Iris pigment epithelial cell (primary cell): ENCODE data around the gene GNA12.

Source experiments
- DNase-seq: peaks from one replicate; pipeline ENCODE4 v3.0.0-alpha.2; 2011; ENCODE audit warnings: low read depth

Gene GNA12

DNA sequence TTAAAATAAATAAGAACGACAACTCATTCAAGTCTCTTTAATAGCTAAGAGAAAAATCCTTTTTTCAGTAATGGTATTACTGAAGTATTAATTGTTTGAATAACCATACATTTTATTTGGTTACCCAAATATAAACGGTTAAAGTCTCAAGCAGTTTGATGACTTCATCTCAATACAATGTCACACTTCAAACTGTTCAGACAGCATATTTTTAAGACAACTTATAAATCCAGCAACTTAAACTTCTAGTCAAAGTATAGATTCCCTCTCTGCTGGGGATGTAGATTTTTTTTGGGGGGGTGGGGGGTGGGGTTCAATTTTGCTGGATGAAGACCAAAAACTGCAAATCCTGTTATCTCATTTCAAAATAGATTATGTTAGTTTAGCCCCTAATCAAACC is 42.0 kb downstream of the GNA12 start:
- peak; percentile 63 for DNase-seq

DNA sequence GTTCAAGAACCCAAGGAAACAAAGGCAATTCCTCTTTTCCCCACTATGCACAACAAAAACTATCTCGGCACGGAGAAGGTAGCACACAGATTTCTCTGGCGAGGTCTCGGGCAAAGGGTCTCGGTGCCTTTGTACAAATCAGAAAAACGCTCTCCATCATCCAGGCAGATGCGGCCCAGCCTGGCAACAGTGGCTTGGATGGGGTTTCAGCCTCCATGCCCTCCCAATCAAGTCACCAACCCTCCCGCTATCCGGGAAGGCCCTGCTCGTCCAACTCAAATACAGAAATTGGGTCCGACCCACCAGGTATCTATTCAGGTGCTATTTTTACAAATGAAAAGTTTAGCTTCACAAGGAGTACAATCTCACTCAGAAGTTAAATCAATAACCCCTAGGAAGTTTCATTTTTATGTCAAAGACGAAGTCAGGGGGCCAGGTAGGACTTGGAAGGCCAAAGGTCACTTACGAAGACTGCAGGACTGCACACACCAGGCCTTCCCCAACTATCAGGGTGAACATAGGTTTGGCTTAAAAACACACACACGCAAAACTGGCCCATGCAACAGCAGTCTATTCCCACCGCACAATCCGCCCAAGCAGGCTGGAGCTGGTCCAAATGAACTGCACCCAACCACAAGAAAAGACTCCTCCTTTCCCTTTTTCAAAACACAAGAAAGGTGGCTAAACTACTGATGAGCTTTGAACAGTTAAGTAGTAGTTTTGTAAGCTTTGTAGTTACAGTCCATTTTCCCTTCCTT is 43.0 kb downstream of the GNA12 start:
- DNase-seq, result peak; percentile 82

DNA sequence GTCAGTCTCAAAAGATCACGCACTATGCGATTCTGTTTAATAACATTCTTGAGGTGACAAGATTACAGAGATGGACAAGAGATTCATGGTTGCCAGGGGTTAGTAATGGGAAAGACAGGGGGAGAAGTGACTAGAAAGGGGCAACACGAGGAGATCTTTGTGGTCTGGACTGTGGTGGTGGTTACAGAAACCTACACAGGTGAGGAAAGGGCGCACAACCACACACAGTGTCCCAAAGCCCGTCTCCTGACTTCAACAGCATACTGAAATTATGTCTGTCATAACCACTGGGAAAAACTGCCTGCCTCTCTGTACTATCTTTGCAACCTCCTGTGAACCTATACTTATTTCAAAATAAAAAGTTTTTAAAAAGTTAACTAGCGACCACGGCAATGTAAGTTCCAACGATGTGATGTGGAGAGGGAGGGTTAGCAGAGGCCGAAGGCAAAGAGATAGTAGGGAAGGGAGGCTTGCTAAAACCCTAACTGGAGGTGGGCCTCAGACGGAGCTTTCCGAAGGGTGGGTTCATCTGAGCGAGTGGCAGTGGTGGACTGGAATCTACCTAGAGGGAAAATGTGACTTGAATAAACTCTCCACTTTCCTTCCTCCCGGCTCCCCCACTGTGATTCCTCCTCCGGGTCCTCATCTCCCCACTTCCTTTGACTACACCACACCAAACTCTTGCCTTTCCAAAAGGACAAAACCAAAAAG is 43.7 kb downstream of the GNA12 start:
- DNase-seq, result no peak

DNA sequence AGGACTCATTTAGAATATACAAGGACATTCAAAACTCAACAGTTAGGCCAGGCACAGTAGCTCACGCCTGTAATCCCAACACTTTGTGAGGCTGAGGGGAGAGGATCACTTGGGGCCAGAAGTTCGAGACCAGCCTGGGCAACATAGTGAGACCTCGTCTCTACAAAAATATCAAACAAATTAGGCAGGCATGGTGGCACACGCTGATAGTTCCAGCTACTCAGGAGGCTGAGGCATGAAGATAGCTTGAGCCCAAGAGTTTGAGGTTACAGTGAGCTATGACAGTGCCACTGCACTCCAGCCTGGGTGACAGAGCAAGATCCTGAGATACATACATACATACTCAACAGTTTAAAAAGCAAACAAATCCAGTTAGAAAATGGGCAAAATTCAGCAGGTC is 44.9 kb downstream of the GNA12 start:
- no peak for DNase-seq

DNA sequence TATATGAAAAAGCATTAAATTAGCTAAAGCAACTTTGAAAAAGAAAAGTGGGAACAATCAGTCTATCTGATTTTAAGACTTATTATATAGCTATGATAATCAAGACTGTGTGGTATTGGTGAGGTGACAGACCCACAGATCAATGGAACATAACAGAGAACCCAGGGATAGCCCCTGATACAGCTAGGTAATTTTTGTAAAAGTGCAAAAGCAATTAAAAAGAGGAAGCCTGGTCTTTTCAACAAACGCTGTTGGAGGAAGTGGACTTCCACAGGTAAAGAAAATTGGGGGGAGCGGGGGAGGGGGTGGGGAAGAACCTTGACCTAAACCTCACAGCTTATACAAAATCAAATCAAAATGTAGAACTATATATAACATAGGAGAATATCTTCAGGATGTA is 45.4 kb downstream of the GNA12 start:
- no peak for DNase-seq

DNA sequence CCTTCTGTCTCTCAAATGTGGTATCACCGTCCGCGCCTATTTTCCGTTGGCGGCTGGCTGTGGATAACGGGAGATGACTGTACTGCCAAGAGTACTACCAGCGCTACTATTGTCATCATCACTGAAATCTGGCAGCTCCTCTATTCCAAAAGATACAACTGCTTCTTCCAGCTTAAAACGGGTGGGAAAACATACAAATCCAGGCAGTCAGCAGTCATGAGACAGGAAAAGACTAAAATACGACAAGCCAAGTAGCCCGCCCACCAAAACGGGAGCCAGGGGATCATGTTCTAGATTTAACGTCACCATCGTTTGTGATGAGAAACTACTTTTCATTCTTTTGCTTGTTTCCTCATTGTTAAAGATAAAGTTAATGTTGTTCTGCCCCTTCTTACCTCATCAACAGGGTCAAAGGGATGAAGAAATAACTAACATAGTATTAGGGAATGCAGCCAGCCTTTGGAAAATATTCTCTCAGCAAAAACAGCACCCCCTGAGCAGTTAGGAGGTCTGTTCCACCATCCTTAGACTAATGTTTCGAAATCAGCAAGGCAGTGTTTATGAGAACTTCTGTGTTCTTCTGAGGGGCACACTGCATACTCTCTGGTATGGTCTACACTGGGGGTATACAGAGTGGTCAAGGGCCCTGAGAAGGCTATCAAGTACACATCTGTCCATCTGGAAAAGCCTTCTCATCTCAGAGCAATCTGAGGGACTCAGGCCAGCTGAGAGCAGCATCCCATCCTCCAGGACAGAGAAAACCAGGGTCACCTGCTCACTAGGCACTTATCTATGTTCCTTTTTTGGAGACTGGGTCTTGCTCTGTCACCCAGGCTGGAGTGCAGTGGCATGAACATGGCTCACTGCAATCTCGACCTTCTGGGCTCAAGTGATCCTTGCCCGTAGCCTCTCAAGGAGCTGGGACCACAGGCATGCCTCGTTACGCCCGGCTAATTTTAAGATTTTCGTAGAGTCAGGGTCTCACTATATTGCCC is 47.5 kb downstream of the GNA12 start:
- peak; percentile 85 for DNase-seq

DNA sequence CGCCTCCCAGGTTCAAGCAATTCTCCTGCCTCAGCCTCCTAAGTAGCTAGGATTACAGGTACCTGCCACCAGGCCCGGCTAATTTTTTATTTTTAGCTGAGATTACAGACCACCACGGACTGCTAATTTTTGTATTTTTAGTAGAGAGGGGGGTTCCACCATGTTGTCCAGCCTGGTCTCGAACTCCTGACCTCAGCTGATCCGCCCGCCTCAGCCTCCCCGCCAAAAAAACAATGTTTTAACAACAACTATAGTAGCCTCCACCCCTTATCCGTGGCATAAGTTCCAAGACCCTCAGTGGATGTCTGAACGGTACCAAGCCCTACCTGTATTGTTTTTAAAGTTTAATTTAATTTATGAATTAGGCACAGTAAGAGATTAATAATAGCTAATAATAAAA is 48.2 kb downstream of the GNA12 start:
- DNase-seq, result no peak

DNA sequence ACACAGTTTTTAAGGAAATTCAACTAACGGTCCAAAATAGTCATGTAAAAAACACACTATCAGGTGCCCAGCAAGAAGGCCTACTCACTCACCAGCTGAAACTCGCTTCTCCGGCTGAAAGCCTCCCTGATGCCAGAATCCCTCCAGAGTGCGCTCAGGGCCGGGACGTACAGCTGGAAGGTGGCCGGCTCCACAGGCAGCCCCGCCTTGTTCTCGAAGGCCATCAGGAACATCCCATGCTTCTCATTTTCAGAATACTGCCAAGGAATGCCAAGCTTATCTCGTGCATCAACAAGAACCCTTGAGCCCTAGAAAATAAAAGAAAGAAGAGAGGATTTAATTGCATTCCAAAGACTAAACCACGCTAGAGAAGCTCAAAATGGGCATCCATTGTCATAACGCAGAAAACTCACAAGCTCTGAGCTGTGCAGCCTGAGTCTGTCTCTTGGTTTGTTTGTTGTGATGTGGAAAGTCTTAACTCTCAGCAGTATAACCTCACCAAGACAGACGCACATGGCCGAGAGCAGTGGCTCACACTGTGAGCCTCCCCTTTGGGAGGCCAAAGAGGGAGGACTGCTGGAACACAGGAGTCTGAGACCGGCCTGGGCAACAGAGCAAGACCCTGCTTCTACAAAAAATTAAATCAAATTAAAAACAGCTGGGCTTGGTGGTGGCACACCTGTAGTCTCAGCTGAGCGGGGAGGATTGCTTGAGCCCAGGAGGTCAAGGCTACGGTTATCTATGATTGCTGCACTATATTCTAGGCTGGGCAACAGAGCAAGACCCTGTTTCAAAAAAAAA is 49.1 kb downstream of the GNA12 start:
- no peak for DNase-seq

DNA sequence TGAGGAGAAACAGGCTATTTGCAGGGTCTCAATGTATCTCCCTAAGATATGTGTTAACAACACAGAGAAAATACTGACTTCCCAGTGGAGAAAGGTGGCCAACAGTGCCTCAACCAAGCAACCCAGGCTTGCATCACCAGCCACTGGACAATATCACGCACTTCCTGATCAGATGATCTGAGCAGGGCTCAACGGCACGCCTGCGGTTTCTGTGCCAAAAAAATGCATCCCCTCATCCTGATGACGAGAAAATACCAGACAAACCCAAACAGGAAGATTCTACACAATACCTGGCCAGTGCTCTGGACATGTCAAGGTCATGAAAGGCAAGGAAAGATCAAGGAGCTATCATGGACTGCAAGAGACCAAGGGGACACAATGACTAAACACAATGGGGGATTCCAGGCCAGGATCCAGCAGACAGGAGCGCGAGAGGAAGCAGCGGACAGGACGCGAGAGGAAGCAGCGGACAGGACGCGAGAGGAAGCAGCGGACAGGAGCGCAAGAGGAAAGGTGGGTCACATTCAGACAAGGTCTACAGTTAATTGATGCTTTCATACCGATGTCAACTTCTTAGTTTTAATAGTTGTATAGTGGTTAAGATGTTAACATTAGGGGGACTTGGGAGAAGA is 51.1 kb downstream of the GNA12 start:
- no peak for DNase-seq

DNA sequence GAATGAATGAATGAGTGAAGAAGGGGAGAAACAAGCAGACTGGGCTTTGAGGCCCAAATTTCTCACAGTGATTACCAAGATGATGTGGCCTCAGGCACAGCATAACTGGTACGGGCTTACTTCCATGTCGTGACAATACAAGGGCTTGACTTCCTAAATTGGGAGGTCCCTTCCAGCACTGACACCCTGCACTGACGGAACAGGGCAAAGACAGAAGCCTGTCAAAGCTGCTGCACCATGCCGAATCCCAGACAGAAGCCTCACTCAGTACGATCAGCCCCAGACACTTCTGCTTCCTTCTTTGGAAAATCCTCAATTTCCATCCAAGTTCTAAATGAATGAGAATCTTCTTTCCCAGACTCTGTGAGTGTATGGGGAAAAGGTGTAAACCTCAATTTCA is 51.9 kb downstream of the GNA12 start:
- DNase-seq, result no peak

DNA sequence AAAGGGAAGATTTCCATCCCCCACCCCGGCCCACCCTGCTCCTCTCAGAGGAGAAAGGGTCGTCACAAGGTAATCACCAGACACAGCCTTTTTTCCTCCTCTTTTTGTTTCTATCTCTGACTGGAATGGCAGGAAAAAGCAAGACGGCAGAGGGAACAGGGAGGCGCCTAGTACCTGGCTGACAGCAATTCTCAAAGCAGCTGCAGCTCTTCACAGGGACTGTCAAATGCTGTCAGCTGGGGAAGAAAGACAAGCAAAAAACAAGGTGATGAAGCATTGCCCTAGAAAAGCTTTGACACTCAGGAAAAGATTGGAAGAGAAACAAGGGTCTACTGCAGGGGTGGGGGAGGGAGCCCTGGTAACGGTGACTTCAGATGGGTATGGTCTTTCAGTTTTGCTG is 52.7 kb downstream of the GNA12 start:
- DNase-seq, result no peak

DNA sequence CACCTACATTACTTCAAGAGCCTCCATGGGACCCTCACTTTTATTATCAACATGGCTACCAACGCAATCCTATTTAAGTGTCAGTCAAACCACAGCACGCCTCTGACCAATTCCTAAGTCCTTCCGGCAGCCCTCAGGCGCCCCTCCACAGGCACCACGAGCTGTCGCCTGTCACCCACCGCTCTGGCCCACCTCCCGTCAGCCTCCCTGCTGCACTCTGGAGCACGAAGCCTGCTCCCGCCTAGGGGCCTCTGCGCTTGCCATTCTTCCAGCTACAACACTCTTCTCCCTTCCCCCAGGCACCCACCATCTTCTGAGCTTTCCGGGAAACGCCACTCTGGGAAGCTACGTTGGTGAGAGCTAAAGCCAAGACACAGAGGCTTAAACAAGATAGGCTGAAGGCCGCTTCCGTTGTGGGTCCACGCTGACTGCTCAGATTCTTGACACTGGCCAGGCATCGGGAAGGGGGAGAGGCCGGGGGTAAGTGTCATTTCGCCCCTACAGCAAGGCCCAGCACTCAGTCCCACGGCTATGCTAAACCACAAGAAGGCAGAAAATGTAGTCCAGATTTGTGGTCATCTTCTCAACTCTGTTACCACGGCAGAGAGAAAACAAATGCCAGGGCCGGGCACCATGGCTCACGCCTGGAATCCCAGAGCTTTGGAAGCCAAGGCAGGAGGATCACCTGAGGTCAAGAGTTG is 56.7 kb downstream of the GNA12 start:
- DNase-seq, result no peak

DNA sequence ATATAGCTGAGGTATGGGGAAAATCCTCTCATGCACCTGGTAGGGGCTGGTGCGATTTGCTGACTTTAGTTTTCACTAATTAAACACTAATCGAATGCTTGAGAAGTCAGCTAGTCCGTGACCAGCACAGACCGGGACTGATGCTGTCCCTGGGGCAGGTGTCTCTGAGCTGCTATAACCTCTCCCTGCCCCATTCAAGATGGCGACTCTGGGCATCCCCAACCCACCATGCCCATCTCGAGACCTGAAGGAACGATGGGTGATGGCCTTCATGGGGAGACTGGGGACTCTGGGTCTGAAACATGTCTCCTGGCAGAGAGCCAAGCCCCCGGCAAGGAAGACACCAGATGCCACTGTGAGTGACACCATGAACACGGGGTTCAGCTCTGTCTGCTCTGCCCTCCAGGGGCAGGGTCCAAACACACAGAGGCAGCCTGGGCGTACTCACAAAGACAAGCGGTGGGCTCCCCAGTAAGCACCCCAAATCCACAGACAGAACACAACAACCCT is 57.4 kb downstream of the GNA12 start:
- no peak for DNase-seq

DNA sequence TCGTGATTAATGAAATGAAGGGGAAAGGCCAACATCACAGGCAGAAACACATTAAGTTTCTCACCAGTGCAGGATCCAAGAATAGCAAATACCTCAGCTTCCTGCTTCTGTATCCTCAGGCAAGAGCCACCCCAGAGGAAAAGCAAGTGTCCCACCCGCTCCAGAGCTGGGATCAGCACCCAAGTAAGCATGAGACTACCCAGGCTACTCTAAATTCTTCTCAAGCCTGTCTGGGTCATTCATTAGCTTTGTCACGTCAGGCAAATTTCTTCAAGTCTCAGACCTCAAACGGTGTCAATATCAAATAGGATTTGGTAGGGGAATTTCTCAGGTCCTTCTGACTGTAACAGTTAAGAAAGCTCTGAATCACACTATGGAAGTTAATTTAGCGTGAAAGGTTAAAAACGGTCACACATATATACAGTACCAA is 59.0 kb downstream of the GNA12 start:
- peak; percentile 62 for DNase-seq

DNA sequence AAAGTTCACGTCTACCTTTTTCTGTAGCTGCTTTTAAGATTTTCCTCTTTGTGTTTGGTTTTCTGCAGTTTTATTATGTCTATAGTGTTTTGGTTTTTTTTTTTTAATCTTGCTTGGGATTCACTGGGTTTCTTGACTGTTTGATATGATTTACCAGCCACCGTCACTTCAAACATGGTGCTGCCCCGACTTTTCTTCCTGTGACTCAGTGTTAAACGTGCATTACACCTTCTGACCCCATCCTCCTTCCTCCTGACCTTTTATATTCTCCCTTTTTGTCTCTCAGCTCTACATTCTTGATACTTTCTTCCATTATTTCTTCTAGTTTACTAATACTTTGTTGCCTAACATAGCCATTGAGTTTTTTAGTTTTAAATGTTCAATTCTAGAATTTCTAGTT is 61.5 kb downstream of the GNA12 start:
- DNase-seq, result no peak

DNA sequence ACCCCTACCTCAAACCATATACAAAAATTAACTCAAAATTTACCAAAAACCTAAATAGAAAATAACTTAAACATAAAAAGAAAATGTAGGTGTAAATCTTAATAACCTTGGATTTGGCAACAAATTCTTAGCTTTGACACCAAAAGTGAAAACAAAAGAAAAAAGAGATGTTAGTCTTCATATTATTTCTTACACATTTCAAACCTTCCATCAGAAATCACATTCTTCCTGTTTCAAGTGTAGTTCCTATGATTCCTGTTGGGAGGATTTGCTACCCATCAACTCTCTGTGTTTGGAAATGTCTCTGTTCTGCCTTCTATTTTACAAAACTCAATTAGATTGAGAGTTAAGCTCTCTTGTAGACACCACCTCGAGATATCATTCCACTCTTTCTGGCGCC is 62.0 kb downstream of the GNA12 start:
- no peak for DNase-seq

DNA sequence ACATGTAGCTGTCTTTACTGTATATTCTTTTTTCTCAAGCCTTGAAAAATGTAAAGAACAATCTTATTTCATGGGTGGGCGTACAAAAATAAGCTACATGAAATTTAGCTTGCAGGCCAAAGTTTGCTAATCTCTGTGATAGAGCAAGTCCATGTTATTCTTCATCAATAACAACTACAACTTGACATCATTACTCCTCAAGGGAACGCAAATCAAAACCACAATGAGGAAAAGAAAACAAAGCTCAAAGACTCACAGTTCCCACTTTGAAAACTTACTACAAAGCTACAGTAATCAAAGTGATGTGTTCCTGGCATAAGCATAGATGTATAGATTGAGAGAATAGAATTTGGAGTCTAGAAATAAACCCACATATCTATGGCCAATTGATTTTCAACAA is 62.5 kb downstream of the GNA12 start:
- DNase-seq, result peak; percentile 68

DNA sequence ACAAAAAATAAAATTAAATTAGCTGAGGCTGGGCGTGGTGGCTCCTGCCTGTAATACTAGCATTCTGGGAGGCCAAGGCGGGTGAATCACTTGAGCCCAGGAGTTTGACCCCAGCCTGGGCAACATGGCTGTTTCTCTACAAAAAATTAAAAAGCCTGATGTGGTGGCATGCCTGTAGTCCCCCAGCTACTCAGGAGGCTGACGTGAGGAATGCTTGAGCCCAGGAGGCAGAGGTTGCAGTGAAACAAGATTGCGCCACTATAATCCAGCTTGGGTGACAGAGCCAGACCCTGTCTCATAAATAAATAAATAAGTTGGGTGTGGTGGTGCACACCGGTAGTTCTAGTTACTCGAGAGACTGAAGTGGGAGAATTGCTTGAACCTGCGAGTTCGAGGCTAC is 65.1 kb downstream of the GNA12 start:
- peak; percentile 45 for DNase-seq

DNA sequence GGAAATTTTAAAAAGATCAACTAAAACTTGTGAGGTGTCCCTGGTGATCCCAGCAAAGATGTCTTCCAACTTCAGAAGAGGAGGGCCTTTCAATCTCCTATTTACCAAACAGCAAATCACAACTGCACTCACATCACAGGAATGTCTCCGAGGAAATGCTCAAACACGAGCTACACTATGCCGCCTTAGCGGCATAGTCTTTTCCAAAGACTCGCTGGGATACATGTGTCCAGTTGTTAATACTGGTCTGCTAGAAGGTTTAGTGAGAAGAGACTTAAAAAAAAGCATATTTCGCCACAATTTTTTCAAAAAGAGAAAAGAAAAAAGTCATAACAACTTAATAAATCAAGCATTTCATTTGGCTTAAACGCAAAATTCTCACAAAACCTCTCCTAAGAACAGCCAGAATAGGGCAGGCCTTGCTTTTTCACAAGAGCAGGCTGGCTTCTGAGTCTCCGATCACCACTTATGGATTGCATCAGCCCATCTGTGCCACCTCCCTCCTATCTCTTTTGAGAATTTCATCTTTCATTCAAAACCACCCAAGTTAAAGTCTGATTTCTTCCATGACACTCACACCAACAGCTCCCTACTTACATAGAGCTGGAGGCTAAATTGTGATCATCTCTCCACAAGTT is 66.1 kb downstream of the GNA12 start:
- no peak for DNase-seq

DNA sequence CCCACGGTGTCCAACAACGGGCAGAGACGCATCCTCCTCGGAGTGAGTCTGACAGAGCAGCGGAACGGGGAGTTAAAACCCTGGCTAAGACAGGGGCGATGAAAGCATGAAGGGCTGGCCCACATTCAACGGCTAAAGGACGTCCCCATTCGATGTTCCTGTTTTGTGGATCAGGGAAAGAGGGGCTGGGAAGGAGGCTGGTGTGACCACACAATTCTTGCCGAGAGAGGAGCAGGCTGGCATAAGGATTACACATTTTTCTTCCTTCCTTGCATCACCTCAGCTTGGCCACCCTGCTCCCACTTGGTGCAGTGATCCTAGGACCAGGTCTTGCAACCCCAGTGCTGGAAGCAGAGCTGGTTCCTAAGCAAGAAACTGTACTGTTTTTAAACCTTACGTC is 67.7 kb downstream of the GNA12 start:
- DNase-seq, result no peak
